ENCODE measurements around the gene SHISAL1. TPM values are rescaled to one million over a fixed set of nuclear protein-coding genes. Genes with fewer than 3 reads are reported as not detected.

The SHISAL1 gene
- total RNA-seq, 1 experiment from 2014 or later = 2.9 TPM

- Histone ChIP-seq H3K23ac (ENCODE audit: insufficient read length, low read depth, low read length) (no peak overlapping the region), H2BK20ac (ENCODE audit: low read depth, low read length, poor library complexity, severe bottlenecking) (no peak overlapping the region), H3K4ac (ENCODE audit: low read depth, low read length) (no peak overlapping the region), H3K27me3 (ENCODE audit: insufficient read depth, low read length) (no peaks in the 10 kb centered on the region), H2BK15ac (ENCODE audit: low read depth, low read length) (no peak overlapping the region), H3K4me2 (ENCODE audit: insufficient read depth, insufficient read length, low read length) (no peak overlapping the region), H3K79me1 (ENCODE audit: insufficient read depth, low read depth, low read length, poor library complexity, severe bottlenecking) (no peaks in the 10 kb centered on the region), H4K20me1 (ENCODE audit: control insufficient read depth, insufficient read depth, insufficient read length) (peaks cover 5% of the 10 kb centered on the region), H2AFZ (ENCODE audit: low read length) (no peak overlapping the region), H4K5ac (ENCODE audit: insufficient read length, low read depth, low read length) (no peak overlapping the region), H2BK12ac (ENCODE audit: insufficient read length, low read depth, low read length) (no peak overlapping the region), H3K9me3 (ENCODE audit: control insufficient read depth, low read depth, low read length) (no peaks in the 10 kb centered on the region), H3K27ac (ENCODE audit: insufficient read length, low read depth, low read length) (no peak overlapping the region), H4K8ac (replicated peaks; ENCODE audit: insufficient read length, low read depth, low read length) (no peak overlapping the region), H3K4me1 (ENCODE audit: insufficient read depth, low read length) (no peaks in the 10 kb centered on the region), H3K79me2 (ENCODE audit: insufficient read depth, low read length) (no peaks in the 10 kb centered on the region), H3T11ph (ENCODE audit: low read length) (no peak overlapping the region), H3K14ac (ENCODE audit: insufficient read depth, low read length) (no peak overlapping the region), H2AK5ac (ENCODE audit: insufficient read length, low read length) (no peak overlapping the region), H4K91ac (ENCODE audit: insufficient read length, low read depth, low read length) (no peak overlapping the region), H3K23me2 (ENCODE audit: insufficient read length, low read depth, low read length, poor library complexity, severe bottlenecking) (no peaks in the 10 kb centered on the region), H3K56ac (ENCODE audit: insufficient read length, low read depth, low read length) (no peak overlapping the region), H3K18ac (ENCODE audit: insufficient read length, low read depth, low read length) (no peak overlapping the region), H2BK120ac (ENCODE audit: low read depth, low read length, poor library complexity, severe bottlenecking) (no peak overlapping the region), H2BK5ac (ENCODE audit: insufficient read length, low read length) (no peak overlapping the region), H3K9ac (ENCODE audit: extremely low read depth, insufficient read length, low read length) (no peak overlapping the region)
- no CpG with 5 or more reads among the region's 8 CpGs for WGBS (ENCODE audit: extremely low coverage, insufficient read length, low lambda C conversion rate)
- Mint-ChIP-seq H3K4me3 (no peak overlapping the region), H3K4me1 (no peaks in the 10 kb centered on the region), H3K27me3 (ENCODE audit: low read depth) (peaks cover 14% of the 10 kb centered on the region), H3K9me3 (peaks cover 18 to 19% of the 10 kb centered on the region in 2 experiments), H3K36me3 (ENCODE audit: insufficient read depth in 1 of 3, low read depth in 3 of 3) (peaks cover 0 to 9% (median 0%) of the 10 kb centered on the region in 3 experiments; a peak in 2 of 7 replicates), H3K27ac (no peak overlapping the region)
- TF ChIP-seq CTCF (conservative IDR thresholded peaks at IDR 0.05) = no peak
- no peak for DNase-seq
Measured at GRCh38 chr22:44225812-44226211, 86.9 kb downstream of the SHISAL1 start.
